GM23338 (cell line): ENCODE measurements around the gene ICAM4. TPM values are rescaled to one million over a fixed set of nuclear protein-coding genes. Genes with fewer than 3 reads are reported as not detected.

Experiments
- ATAC-seq: fragments of 200-7000 bp; cut with Tn5 transposase; 3 replicates; pipeline ENCODE4 v1.9.1; 2020
- DNase-seq: peaks from one replicate; pipeline ENCODE4 v3.0.0-alpha.2; 2015; ENCODE audit warnings: low spot score
- H2AFZ ChIP-seq: fragments of 200-600 bp; sonication (generic); 2 replicates; pipeline ENCODE4 v1.8.0; 2016; ENCODE audit warnings: antibody characterized with exemption, mild to moderate bottlenecking, moderate library complexity
- H3F3A ChIP-seq: fragments of 200-600 bp; sonication (generic); replicated peaks from 2 replicates; pipeline ENCODE4 v1.8.0; 2017; ENCODE audit warnings: antibody characterized with exemption, mixed run types, low read depth
- H3K27ac ChIP-seq: fragments of 200-600 bp; sonication (generic); 2 replicates; pipeline ENCODE4 v1.6.1; 2016; ENCODE audit warnings: low read depth
- H3K27me3 ChIP-seq: fragments of 200-600 bp; sonication (generic); 2 replicates; pipeline ENCODE4 v1.8.0; 2016; ENCODE audit warnings: mild to moderate bottlenecking, mixed run types, moderate library complexity; ENCODE audit not compliant: insufficient read depth
- H3K36me3 ChIP-seq: fragments of 200-600 bp; sonication (generic); 2 replicates; pipeline ENCODE4 v1.8.0; 2016; ENCODE audit warnings: mild to moderate bottlenecking; ENCODE audit not compliant: insufficient read depth
- H3K4me1 ChIP-seq: fragments of 200-600 bp; sonication (generic); 2 replicates; pipeline ENCODE4 v1.8.0; 2016; ENCODE audit warnings: mild to moderate bottlenecking, moderate library complexity; ENCODE audit not compliant: insufficient read depth
- H3K4me2 ChIP-seq: fragments of 200-600 bp; sonication (generic); 2 replicates; pipeline ENCODE4 v1.7.1; 2017; ENCODE audit warnings: mixed run types
- H3K4me3 ChIP-seq: fragments of 200-600 bp; sonication (generic); 2 replicates; pipeline ENCODE4 v1.6.1; 2016; ENCODE audit warnings: mixed run types
- H3K79me2 ChIP-seq: fragments of 200-600 bp; sonication (generic); replicated peaks from 2 replicates; pipeline ENCODE4 v1.8.0; 2017; ENCODE audit warnings: mild to moderate bottlenecking; ENCODE audit not compliant: insufficient read depth
- H3K9me2 ChIP-seq: fragments of 200-600 bp; sonication (generic); 2 replicates; pipeline ENCODE4 v1.8.0; 2017; ENCODE audit not compliant: insufficient read depth
- H4K20me1 ChIP-seq: fragments of 200-600 bp; sonication (generic); replicated peaks from 2 replicates; pipeline ENCODE4 v1.8.0; 2017; ENCODE audit warnings: mild to moderate bottlenecking; ENCODE audit not compliant: insufficient read depth
- H3K27ac Mint-ChIP-seq: 2 replicates; pipeline ENCODE4 v1.8.0; 2020; ENCODE audit warnings: inconsistent platforms, mild to moderate bottlenecking, moderate library complexity, mixed read lengths
- H3K27me3 Mint-ChIP-seq: 3 replicates; pipeline ENCODE4 v1.8.0; 2022; ENCODE audit warnings: low read depth, mild to moderate bottlenecking, moderate library complexity, mixed read lengths, inconsistent platforms; ENCODE audit not compliant: insufficient read depth, poor library complexity
- H3K36me3 Mint-ChIP-seq: 3 replicates; pipeline ENCODE4 v1.8.0; 2021; ENCODE audit warnings: low read depth, mild to moderate bottlenecking, inconsistent platforms, moderate library complexity, mixed read lengths
- H3K4me1 Mint-ChIP-seq: 3 replicates; pipeline ENCODE4 v1.8.0; 2020; ENCODE audit warnings: mild to moderate bottlenecking, inconsistent platforms, mixed read lengths
- H3K4me3 Mint-ChIP-seq: 3 replicates; pipeline ENCODE4 v1.8.0; 2021; ENCODE audit warnings: moderate library complexity, mild to moderate bottlenecking, inconsistent platforms, mixed read lengths
- H3K9me3 Mint-ChIP-seq: 3 replicates; pipeline ENCODE4 v1.8.0; 2020; ENCODE audit warnings: moderate library complexity, mild to moderate bottlenecking, inconsistent platforms, mixed read lengths
- CREB1 ChIP-seq: fragments of 250-450 bp; sonication (Bioruptor Pico); IDR thresholded peaks from 2 replicates; pipeline ENCODE4 v1.5.0; 2020; ENCODE audit warnings: low read depth, mild to moderate bottlenecking, moderate library complexity
- CTCF ChIP-seq, 2 experiments: fragments of 200-600 bp in 1 of 2; sonication (generic) in 1 of 2; conservative IDR thresholded peaks; 2 replicates each; pipeline versions ENCODE4 v1.5.1 to v1.6.1; 2016 to 2017; ENCODE audit warnings: antibody characterized with exemption in 2 of 2, low read depth in 2 of 2, mild to moderate bottlenecking in 2 of 2, moderate library complexity in 1 of 2
- ETS1 ChIP-seq: IDR thresholded peaks from 2 replicates; pipeline ENCODE4 v1.6.1; 2016; ENCODE audit warnings: antibody characterized with exemption
- EZH2 ChIP-seq: fragments of 200-600 bp; sonication (generic); IDR thresholded peaks from one replicate; pipeline ENCODE4 v1.8.0; 2017; ENCODE audit warnings: antibody characterized with exemption, mild to moderate bottlenecking, low read depth; ENCODE audit not compliant: unreplicated experiment
- EZH2phosphoT487 ChIP-seq: fragments of 200-600 bp; sonication (generic); IDR thresholded peaks from one replicate; pipeline ENCODE4 v1.8.1; 2018; ENCODE audit warnings: antibody characterized with exemption; ENCODE audit not compliant: unreplicated experiment
- JUNB ChIP-seq: IDR thresholded peaks from one replicate; pipeline ENCODE4 v1.6.1; 2016; ENCODE audit warnings: antibody characterized with exemption; ENCODE audit not compliant: unreplicated experiment
- NANOG ChIP-seq: IDR thresholded peaks from 2 replicates; pipeline ENCODE4 v1.6.1; 2016; ENCODE audit warnings: antibody characterized with exemption, borderline replicate concordance
- POLR2AphosphoS5 ChIP-seq: IDR thresholded peaks from 2 replicates; pipeline ENCODE4 v1.6.1; 2016; ENCODE audit warnings: antibody characterized with exemption, low read depth
- REST ChIP-seq: IDR thresholded peaks from one replicate; pipeline ENCODE4 v1.6.1; 2018; ENCODE audit warnings: antibody characterized with exemption; ENCODE audit not compliant: unreplicated experiment
- STAT1 ChIP-seq: IDR thresholded peaks from one replicate; pipeline ENCODE4 v1.6.1; 2016; ENCODE audit warnings: antibody characterized with exemption; ENCODE audit not compliant: unreplicated experiment
- ZNF114 ChIP-seq: fragments of 250-450 bp; sonication (Bioruptor Pico); IDR thresholded peaks from 2 replicates; pipeline ENCODE4 v1.5.0; 2020; ENCODE audit warnings: mild to moderate bottlenecking, moderate library complexity
- ZNF331 ChIP-seq: fragments of 250-450 bp; sonication (Bioruptor Pico); IDR thresholded peaks from 2 replicates; pipeline ENCODE4 v1.5.0; 2020; ENCODE audit warnings: low read depth, mild to moderate bottlenecking, moderate library complexity
- polyA plus RNA-seq: library from polyadenylated mRNA; unstranded; fragments of >200 nt; fragmentation: Nextera tagmentation; extraction: Ambion mirVana; gene quantifications from 2 replicates; pipeline ENCODE4 v1.2.1, GENCODE V29; 2016
- total RNA-seq: library from RNA; depleted of rRNA; stranded (reverse); fragments of >200 nt; shearing (Covaris generic); gene quantifications from 2 replicates; pipeline ENCODE4 v1.2.3, GENCODE V29; 2014

ICAM4 gene
- total and polyA plus RNA-seq, 2 experiments from 2014 or later: 0.81 to 1.0 TPM

GRCh38 chr19:10333758-10334587, 47.2 kb downstream of the ICAM4 start (continued):
- TF ChIP-seq ZNF331 (CRISPR knock-in tag): no peak
- TF ChIP-seq JUNB: no peak
- TF ChIP-seq CTCF (conservative IDR thresholded peaks at IDR 0.05; ENCODE audit: low read depth in 2 of 2): no peak
- no peak for TF ChIP-seq NANOG
- TF ChIP-seq EZH2: no peak
- TF ChIP-seq REST: no peak
- no peak for TF ChIP-seq ZNF114 (CRISPR knock-in tag)

- H3K27ac ChIP-seq: no peak overlapping the region
- Mint-ChIP-seq H3K4me3 (peak overlapping the region; percentile 98), H3K36me3 (peaks cover 13% of the 10 kb centered on the region), H3K27ac (no peak overlapping the region), H3K9me3 (no peaks in the 10 kb centered on the region; the same call in 2 of the 3 replicates), H3K27me3 (peaks cover 19% of the 10 kb centered on the region), H3K4me1 (peaks cover 20% of the 10 kb centered on the region)
- no peaks in the 10 kb centered on the region for H3K36me3 ChIP-seq
- peak; percentile 66 for ATAC-seq
- peak overlapping the region; percentile 83 for H2AFZ ChIP-seq
- peak overlapping the region; percentile 93 for H3K4me2 ChIP-seq
- H4K20me1 ChIP-seq: peaks cover 10% of the 10 kb centered on the region
- H3F3A ChIP-seq: peaks cover 6% of the 10 kb centered on the region
- H3K4me3 ChIP-seq: peak overlapping the region; percentile 99
- H3K4me1 ChIP-seq: peaks cover 26% of the 10 kb centered on the region; the same call in 1 of the 2 replicates
- H3K79me2 ChIP-seq: peaks cover 32% of the 10 kb centered on the region
- H3K9me2 ChIP-seq: no peaks in the 10 kb centered on the region
- peak; percentile 95 for DNase-seq
- no peaks in the 10 kb centered on the region for H3K27me3 ChIP-seq
- TF ChIP-seq ETS1: no peak
- peak; percentile 66 for TF ChIP-seq POLR2AphosphoS5
- TF ChIP-seq NANOG: no peak
- no peak for TF ChIP-seq ZNF331 (CRISPR knock-in tag)
- no peak for TF ChIP-seq EZH2phosphoT487
- no peak for TF ChIP-seq EZH2
- no peak for TF ChIP-seq ZNF114 (CRISPR knock-in tag)
- no peak for TF ChIP-seq STAT1
- peak; percentile 13 to 21; a peak in 3 of 4 replicates for TF ChIP-seq CTCF (conservative IDR thresholded peaks at IDR 0.05; ENCODE audit: low read depth in 2 of 2)
- TF ChIP-seq CREB1 (CRISPR knock-in tag): no peak
- TF ChIP-seq REST: no peak
Measured at GRCh38 chr19:10334588-10335351, 48.0 kb downstream of the ICAM4 start.
